Mucosa of rectum (tissue), 2 donors: ENCODE data around the gene ENDOG.
"Not testable (repeated sequence)": the region's sequence is repeated elsewhere in the genome, so short reads cannot be mapped to it uniquely, and the experiment has no call there.

Experiments
- H3K27ac ChIP-seq, 2 donors: one replicate each; pipeline ENCODE4 v1.7.0; 2013; ENCODE audit warnings: inconsistent platforms in 2 of 2, low read depth in 2 of 2, low read length in 2 of 2
- H3K27me3 ChIP-seq, 2 donors: one replicate each; pipeline ENCODE4 v1.7.0; 2013; ENCODE audit warnings: low read length in 2 of 2; ENCODE audit not compliant: control insufficient read depth in 2 of 2, insufficient read depth in 2 of 2
- H3K36me3 ChIP-seq, 2 donors: one replicate each; pipeline ENCODE4 v1.7.0; 2013; ENCODE audit warnings: low read length in 2 of 2; ENCODE audit not compliant: control insufficient read depth in 2 of 2, insufficient read depth in 2 of 2
- H3K4me1 ChIP-seq, 2 donors: one replicate each; pipeline ENCODE4 v1.7.0; 2013; ENCODE audit warnings: low read length in 2 of 2, mild to moderate bottlenecking in 1 of 2; ENCODE audit not compliant: control insufficient read depth in 2 of 2, insufficient read depth in 2 of 2
- H3K4me3 ChIP-seq, 2 donors: one replicate each; pipeline ENCODE4 v1.7.0; 2013; ENCODE audit warnings: low read length in 2 of 2
- H3K9ac ChIP-seq, 2 donors: one replicate each; pipeline ENCODE4 v1.7.0; 2013; ENCODE audit warnings: low read length in 2 of 2, low read depth in 1 of 2, mild to moderate bottlenecking in 1 of 2
- H3K9me3 ChIP-seq, 2 donors: one replicate each; pipeline ENCODE4 v1.7.0; 2013; ENCODE audit warnings: low read length in 2 of 2; ENCODE audit not compliant: control insufficient read depth in 2 of 2
- donor health status: healthy.
- donor health status: Normal muscosa, but diverticular disease.

Gene ENDOG

GRCh38 chr9:128861501-128861900, 43.2 kb downstream of the ENDOG start:
- no peaks in the 10 kb centered on the region for H3K27me3 ChIP-seq
- no peaks in the 10 kb centered on the region for H3K36me3 ChIP-seq
- no peak overlapping the region for H3K4me3 ChIP-seq
- H3K9ac ChIP-seq = no peak overlapping the region
- no peak overlapping the region for H3K27ac ChIP-seq
- peaks cover 3% of the 10 kb centered on the region in 2 donors for H3K4me1 ChIP-seq
- H3K9me3 ChIP-seq = no peaks in the 10 kb centered on the region

GRCh38 chr9:128862401-128862851, 44.1 kb downstream of the ENDOG start:
- H3K27me3 ChIP-seq = no peaks in the 10 kb centered on the region
- no peaks in the 10 kb centered on the region for H3K9me3 ChIP-seq
- H3K36me3 ChIP-seq = no peaks in the 10 kb centered on the region
- H3K4me1 ChIP-seq = peaks cover 3% of the 10 kb centered on the region in 2 donors
- peak overlapping the region in 1 of 2 donors; percentile 6 for H3K9ac ChIP-seq
- H3K27ac ChIP-seq = no peak overlapping the region
- no peak overlapping the region for H3K4me3 ChIP-seq

DNA sequence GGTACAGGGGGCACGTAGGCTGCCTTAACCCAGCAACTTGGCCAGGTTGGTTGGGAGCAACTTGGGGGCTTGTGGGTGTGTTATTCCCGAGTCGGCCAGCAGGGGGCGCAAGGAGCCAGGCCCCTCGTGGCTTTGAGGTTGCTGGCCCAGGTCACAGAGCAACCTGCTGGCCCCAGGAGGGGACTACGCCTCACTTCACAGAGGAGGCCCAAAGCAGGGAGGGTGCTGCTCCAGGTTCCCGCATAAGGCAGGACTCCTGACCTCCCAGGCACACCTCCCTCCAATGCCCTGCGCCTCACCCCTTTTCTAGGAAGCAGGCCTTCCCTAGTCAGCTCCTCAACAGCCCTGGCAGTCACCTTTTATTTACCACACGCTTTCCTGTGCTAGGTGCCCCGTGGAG, 45.3 kb downstream of the ENDOG start:
- H3K9ac ChIP-seq = no peak overlapping the region
- H3K4me3 ChIP-seq = no peak overlapping the region
- no peaks in the 10 kb centered on the region for H3K27me3 ChIP-seq
- H3K36me3 ChIP-seq = no peaks in the 10 kb centered on the region
- H3K4me1 ChIP-seq = peaks cover 3% of the 10 kb centered on the region in 2 donors
- no peaks in the 10 kb centered on the region for H3K9me3 ChIP-seq
- no peak overlapping the region for H3K27ac ChIP-seq

- Histone ChIP-seq H3K36me3 (no peaks in the 10 kb centered on the region), H3K9ac (no peak overlapping the region), H3K4me3 (no peak overlapping the region), H3K27ac (no peak overlapping the region), H3K9me3 (no peaks in the 10 kb centered on the region), H3K27me3 (no peaks in the 10 kb centered on the region), H3K4me1 (no peaks in the 10 kb centered on the region)
These were observed 52.0 kb downstream of the ENDOG start for GRCh38 chr9:128870128-128870940.

DNA sequence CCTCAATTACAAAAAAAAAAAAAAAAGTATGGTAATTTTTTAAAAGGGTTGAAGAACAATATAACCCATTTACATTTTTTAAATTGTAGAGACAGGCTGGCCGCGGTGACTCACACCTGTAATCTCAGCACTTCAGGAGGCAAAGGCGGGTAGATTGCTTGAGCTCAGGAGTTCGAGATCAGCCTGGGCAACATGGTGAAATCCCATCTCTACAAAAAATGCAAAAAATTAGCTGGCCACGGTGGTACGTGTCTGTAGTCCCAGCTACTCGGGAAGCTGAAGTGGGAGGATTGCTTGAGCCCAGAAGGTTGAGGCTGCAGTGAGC, 52.6 kb downstream of the ENDOG start:
- H3K36me3 ChIP-seq, H3K4me1 ChIP-seq, H3K4me3 ChIP-seq, H3K9ac ChIP-seq, H3K9me3 ChIP-seq, H3K27me3 ChIP-seq, H3K27ac ChIP-seq: not testable (repeated sequence)
